Fibroblast of pulmonary artery (primary cell): Measurements from ENCODE around the gene DTX3.
"Not testable (repeated sequence)": the region's sequence is repeated elsewhere in the genome, so short reads cannot be mapped to it uniquely, and the experiment has no call there.

ENCODE experiments used
- DNase-seq: peaks from one replicate; pipeline ENCODE4 v3.0.0-alpha.2; 2010; ENCODE audit warnings: low read depth
- H3K4me3 ChIP-seq: replicated peaks from 2 replicates; pipeline ENCODE4 v1.5.1; 2011; ENCODE audit warnings: low read depth, mild to moderate bottlenecking, control low read depth, low read length, moderate library complexity
- CTCF ChIP-seq: IDR thresholded peaks from 2 replicates; pipeline ENCODE4 v1.5.1; 2011; ENCODE audit warnings: mild to moderate bottlenecking, control low read depth, low read length, inconsistent platforms; ENCODE audit errors: missing control alignments

The DTX3 gene

GRCh38 chr12:57640175-57641042, 35.8 kb downstream of the DTX3 start:
- no peak overlapping the region for H3K4me3 ChIP-seq
- no peak for TF ChIP-seq CTCF
- DNase-seq, result no peak

- TF ChIP-seq CTCF, result no peak
- no peak overlapping the region for H3K4me3 ChIP-seq
- DNase-seq, result no peak
These were observed 37.2 kb downstream of the DTX3 start for GRCh38 chr12:57641699-57642442.

GRCh38 chr12:57645990-57646658, 41.5 kb downstream of the DTX3 start:
- H3K4me3 ChIP-seq, DNase-seq: not testable (repeated sequence)

GRCh38 chr12:57646659-57647049, 42.0 kb downstream of the DTX3 start:
- DNase-seq, result not testable (repeated sequence)

GRCh38 chr12:57654042-57654441, 49.4 kb downstream of the DTX3 start:
- no peak overlapping the region for H3K4me3 ChIP-seq
- no peak for TF ChIP-seq CTCF
- DNase-seq, result no peak

More at GRCh38 chr12:57646659-57647049, 42.0 kb downstream of the DTX3 start:
- H3K4me3 ChIP-seq, result not testable (repeated sequence)

- no peak for TF ChIP-seq CTCF
- no peak overlapping the region for H3K4me3 ChIP-seq
- DNase-seq, result no peak
These were observed 51.1 kb downstream of the DTX3 start for GRCh38 chr12:57655541-57656240.

GRCh38 chr12:57656408-57656807, 51.8 kb downstream of the DTX3 start:
- DNase-seq, H3K4me3 ChIP-seq: not testable (repeated sequence)

- no peak for TF ChIP-seq CTCF
- H3K4me3 ChIP-seq, result no peak overlapping the region
- DNase-seq, result peak; percentile 69
These were observed 53.1 kb downstream of the DTX3 start for GRCh38 chr12:57657744-57658143.
